Cardiac fibroblast (primary cell): ENCODE measurements around the gene HSPBAP1.

Source experiments
- DNase-seq, 2 donors: peaks; one replicate each; pipeline versions ENCODE4 v3.0.0 to v3.0.0-alpha.2; 2010; ENCODE audit warnings: low read depth in 2 of 2
- H3K4me3 ChIP-seq, 2 donors: replicated peaks in 1 of 2; 1 replicate in 1 of 2; 2 replicates in 1 of 2; pipeline ENCODE4 v1.5.1; 2011; ENCODE audit warnings: low read depth in 2 of 2, low read length in 2 of 2, mild to moderate bottlenecking in 2 of 2, moderate library complexity in 1 of 2
- TF ChIP-seq, protein P1 (sequence below): IDR thresholded peaks from one replicate; pipeline ENCODE4 v1.5.1; 2011; ENCODE audit warnings: low read depth, mild to moderate bottlenecking, low read length, inconsistent platforms

HSPBAP1 gene

DNA sequence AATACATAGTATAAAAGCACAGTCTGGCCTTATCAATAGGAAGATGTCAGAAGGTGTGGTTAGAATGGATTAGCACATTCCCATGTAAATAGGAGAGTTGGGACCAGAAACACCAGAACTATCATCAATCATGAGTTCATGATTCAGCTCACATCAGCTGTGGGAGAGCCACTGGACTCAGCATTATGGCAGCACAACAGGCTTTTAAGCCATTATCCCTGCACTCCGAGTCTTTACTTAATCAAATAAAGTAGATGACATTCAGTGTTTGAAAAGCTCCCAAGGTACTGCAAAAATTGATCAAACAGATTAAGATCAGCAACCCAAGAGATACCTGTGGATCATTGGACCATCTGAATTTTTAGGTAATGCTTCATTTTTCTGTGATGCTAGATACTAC, 88.3 kb downstream of the HSPBAP1 start:
- TF ChIP-seq, protein P1, sequence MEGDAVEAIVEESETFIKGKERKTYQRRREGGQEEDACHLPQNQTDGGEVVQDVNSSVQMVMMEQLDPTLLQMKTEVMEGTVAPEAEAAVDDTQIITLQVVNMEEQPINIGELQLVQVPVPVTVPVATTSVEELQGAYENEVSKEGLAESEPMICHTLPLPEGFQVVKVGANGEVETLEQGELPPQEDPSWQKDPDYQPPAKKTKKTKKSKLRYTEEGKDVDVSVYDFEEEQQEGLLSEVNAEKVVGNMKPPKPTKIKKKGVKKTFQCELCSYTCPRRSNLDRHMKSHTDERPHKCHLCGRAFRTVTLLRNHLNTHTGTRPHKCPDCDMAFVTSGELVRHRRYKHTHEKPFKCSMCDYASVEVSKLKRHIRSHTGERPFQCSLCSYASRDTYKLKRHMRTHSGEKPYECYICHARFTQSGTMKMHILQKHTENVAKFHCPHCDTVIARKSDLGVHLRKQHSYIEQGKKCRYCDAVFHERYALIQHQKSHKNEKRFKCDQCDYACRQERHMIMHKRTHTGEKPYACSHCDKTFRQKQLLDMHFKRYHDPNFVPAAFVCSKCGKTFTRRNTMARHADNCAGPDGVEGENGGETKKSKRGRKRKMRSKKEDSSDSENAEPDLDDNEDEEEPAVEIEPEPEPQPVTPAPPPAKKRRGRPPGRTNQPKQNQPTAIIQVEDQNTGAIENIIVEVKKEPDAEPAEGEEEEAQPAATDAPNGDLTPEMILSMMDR: no peak
- H3K4me3 ChIP-seq: no peak overlapping the region
- no peak for DNase-seq

DNA sequence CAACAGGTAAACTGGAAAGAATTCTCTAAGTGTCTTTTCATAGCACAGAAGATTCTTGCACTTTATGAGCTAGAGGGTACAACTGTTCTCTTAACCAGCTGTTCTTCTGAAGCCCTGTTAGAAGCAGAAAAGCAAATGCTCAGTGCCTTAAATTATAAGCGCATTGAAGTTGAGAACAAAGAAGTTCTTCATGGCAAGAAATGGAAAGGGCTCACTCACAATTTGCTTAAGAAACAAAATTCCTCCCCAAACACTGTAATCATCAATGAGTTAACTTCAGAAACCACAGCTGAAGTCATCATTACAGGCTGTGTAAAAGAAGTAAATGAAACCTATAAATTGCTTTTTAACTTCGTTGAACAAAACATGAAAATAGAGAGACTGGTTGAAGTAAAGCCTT, 93.4 kb downstream of the HSPBAP1 start:
- TF ChIP-seq, protein P1: no peak
- no peak for DNase-seq

DNA sequence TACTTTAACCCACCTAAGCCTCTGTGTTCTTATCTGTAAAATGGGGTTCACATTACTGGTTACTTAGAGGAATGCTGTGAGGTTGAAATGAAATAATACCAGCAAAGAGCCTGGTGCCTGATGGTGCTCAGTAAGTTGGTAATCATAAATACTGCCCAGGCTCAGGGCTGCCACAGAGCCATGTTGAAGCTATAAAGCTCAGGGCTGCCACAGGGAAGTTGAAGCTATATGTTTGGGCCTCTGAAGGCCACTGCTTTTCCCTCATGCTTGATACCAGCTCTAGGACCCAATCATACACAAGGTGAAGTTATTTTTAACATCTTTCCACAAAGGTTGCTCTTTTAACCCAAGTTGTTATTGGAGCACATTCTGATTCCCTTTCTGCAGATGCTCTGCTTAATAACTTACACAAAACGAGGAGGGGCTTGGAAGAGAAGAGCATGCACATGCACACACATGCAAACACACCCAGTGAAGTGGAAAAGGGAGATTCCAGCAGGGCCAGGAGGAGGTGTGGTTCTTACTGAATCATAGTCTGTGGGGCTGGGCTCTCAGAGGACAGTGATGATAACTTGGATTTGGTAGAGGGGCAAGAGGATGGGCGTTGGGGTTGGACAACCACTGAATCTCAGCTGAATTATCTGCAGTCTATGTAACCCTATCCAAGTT, 95.5 kb downstream of the HSPBAP1 start:
- no peak overlapping the region for H3K4me3 ChIP-seq
- TF ChIP-seq, protein P1: no peak
- DNase-seq: no peak

More for the DNA sequence above, 93.4 kb downstream of the HSPBAP1 start:
- no peak overlapping the region for H3K4me3 ChIP-seq

DNA sequence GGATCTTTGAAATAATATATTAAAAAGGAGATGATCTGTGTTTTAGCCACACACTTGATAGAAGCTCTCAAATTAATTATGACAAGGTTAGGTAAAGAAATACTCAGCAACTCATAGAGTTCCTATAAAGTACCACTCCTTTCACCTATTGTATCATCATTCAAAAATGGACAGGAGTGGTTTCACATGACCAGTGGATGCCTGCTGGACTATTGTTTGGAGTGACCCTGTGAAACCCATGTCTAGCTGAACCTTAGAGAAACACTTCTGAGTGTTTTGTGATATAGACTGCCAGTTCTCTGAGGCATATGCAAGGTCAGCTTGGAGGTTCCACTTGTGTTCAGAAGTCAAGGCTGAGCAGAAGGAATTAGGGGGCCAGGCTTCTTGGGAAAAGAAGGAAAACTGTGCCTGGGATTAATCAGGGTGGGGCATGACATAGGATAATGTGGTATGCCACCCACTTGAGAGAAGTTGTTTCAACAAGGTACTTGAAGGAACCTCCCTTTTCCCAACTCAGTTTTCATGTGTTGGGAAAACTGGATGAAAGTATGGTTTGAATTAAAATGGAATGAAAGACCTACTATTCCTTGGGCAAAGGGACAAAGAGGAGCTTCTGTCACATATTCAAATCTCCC, 97.6 kb downstream of the HSPBAP1 start:
- no peak for DNase-seq
- TF ChIP-seq, protein P1: no peak
- no peak overlapping the region for H3K4me3 ChIP-seq

DNA sequence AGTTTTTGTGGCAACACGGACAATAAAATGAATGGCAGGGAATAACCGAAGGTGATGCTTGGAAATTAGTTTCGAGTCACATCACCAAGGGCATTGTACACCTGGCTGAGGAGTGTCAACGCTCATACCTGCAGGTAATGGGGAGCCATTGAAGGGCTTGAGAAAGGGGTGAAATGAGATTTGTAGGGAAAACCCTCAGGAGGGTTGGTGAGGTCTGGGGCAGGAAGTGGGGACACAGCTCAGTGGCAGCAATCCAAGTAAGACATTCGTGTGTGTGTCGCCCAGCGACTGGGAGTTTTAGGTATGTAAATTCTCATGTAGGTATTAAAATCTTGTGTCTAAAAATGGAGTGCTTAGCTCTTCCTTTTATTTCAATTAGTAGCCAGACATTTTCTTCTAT, 98.7 kb downstream of the HSPBAP1 start:
- DNase-seq: no peak
- H3K4me3 ChIP-seq: no peak overlapping the region
- TF ChIP-seq, protein P1: no peak

DNA sequence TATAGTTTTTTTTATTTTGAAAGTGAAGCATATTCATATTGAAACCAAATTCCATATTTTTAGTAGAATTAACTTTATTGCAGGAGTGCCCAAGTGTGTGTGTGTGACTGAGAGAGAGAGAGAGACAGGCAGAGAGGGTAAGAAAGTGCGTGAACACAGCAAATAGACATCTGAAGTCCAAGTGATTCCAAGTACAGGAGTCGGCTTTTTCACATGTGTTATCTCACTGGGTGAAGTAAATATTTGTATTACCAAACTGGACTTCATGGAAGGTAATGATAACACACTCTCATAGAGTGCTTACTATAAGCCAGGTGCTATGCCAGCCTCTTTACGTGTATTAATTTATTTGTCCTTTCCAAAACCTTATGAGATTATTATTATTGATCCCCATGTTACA, 101.0 kb downstream of the HSPBAP1 start:
- no peak overlapping the region for H3K4me3 ChIP-seq
- TF ChIP-seq, protein P1: no peak
- no peak for DNase-seq
